DOHH2 (cell line): ENCODE data around the gene LRMDA.

Experiments used
- H3F3A ChIP-seq: fragments of 200-600 bp; sonication (generic), shearing (Covaris generic); 2 replicates; pipeline ENCODE4 v1.6.0; 2016; ENCODE audit warnings: antibody characterized with exemption, mild to moderate bottlenecking; ENCODE audit not compliant: control insufficient read depth, insufficient read depth
- H3K27ac ChIP-seq: fragments of 200-600 bp; sonication (generic); 2 replicates; pipeline ENCODE4 v1.5.1; 2014; ENCODE audit warnings: low read depth, mild to moderate bottlenecking, low read length, moderate library complexity
- H3K27me3 ChIP-seq: fragments of 200-600 bp; sonication (generic); 2 replicates; pipeline ENCODE4 v1.6.1; 2014; ENCODE audit warnings: mild to moderate bottlenecking, low read length, mixed read lengths; ENCODE audit not compliant: control insufficient read depth
- H3K36me3 ChIP-seq: fragments of 200-600 bp; sonication (generic); 2 replicates; pipeline ENCODE4 v1.6.1; 2014; ENCODE audit warnings: mild to moderate bottlenecking, low read length, moderate library complexity, mixed read lengths; ENCODE audit not compliant: control insufficient read depth
- H3K4me1 ChIP-seq: fragments of 200-600 bp; sonication (generic); 2 replicates; pipeline ENCODE4 v1.6.1; 2014; ENCODE audit warnings: mild to moderate bottlenecking, low read length, mixed read lengths; ENCODE audit not compliant: control insufficient read depth
- H3K4me2 ChIP-seq: fragments of 200-600 bp; sonication (generic); 2 replicates; pipeline ENCODE4 v1.6.0; 2014; ENCODE audit warnings: mild to moderate bottlenecking, low read length, moderate library complexity
- H3K4me3 ChIP-seq: fragments of 200-600 bp; sonication (generic); 2 replicates; pipeline ENCODE4 v1.5.1; 2014; ENCODE audit warnings: mild to moderate bottlenecking, low read length, mixed read lengths
- H3K79me2 ChIP-seq: fragments of 200-600 bp; sonication (generic); 2 replicates; pipeline ENCODE4 v1.6.1; 2014; ENCODE audit warnings: mild to moderate bottlenecking, low read length, mixed read lengths; ENCODE audit not compliant: control insufficient read depth
- H3K9me2 ChIP-seq: fragments of 200-600 bp; sonication (generic); replicated peaks from 2 replicates; pipeline ENCODE4 v1.6.1; 2014; ENCODE audit warnings: mild to moderate bottlenecking, low read length, mixed read lengths; ENCODE audit not compliant: control insufficient read depth
- H3K9me3 ChIP-seq: fragments of 200-600 bp; sonication (generic); 2 replicates; pipeline ENCODE4 v1.6.1; 2014; ENCODE audit warnings: antibody characterized with exemption, low read length, mixed read lengths; ENCODE audit not compliant: control insufficient read depth, insufficient read depth
- H4K20me1 ChIP-seq: fragments of 200-600 bp; sonication (generic); 2 replicates; pipeline ENCODE4 v1.6.0; 2014; ENCODE audit warnings: low read depth, mild to moderate bottlenecking, antibody characterized with exemption, low read length, moderate library complexity; ENCODE audit not compliant: control insufficient read depth, insufficient read depth
- EZH2phosphoT487 ChIP-seq: fragments of 200-600 bp; sonication (generic); IDR thresholded peaks from 2 replicates; pipeline ENCODE4 v1.6.1; 2017; ENCODE audit warnings: borderline replicate concordance, mild to moderate bottlenecking, antibody characterized with exemption, low read length, moderate library complexity, mixed read lengths
- TF ChIP-seq, protein P1 (sequence below): fragments of 200-600 bp; sonication (generic); IDR thresholded peaks from one replicate; pipeline ENCODE4 v1.5.1; 2014; ENCODE audit warnings: antibody characterized with exemption, mild to moderate bottlenecking, low read depth, low read length; ENCODE audit not compliant: poor library complexity, severe bottlenecking

LRMDA gene

GRCh38 chr10:76198287-76199035 lies 767.0 kb downstream of the LRMDA start:
- Histone ChIP-seq H3K27ac (no peak overlapping the region), H3K4me1 (no peaks in the 10 kb centered on the region), H3K9me2 (no peaks in the 10 kb centered on the region), H4K20me1 (no peaks in the 10 kb centered on the region), H3K79me2 (no peaks in the 10 kb centered on the region), H3K27me3 (no peaks in the 10 kb centered on the region), H3F3A (no peaks in the 10 kb centered on the region), H3K4me2 (no peak overlapping the region), H3K4me3 (no peak overlapping the region), H3K36me3 (no peaks in the 10 kb centered on the region), H3K9me3 (no peaks in the 10 kb centered on the region)
- TF ChIP-seq, protein P1, sequence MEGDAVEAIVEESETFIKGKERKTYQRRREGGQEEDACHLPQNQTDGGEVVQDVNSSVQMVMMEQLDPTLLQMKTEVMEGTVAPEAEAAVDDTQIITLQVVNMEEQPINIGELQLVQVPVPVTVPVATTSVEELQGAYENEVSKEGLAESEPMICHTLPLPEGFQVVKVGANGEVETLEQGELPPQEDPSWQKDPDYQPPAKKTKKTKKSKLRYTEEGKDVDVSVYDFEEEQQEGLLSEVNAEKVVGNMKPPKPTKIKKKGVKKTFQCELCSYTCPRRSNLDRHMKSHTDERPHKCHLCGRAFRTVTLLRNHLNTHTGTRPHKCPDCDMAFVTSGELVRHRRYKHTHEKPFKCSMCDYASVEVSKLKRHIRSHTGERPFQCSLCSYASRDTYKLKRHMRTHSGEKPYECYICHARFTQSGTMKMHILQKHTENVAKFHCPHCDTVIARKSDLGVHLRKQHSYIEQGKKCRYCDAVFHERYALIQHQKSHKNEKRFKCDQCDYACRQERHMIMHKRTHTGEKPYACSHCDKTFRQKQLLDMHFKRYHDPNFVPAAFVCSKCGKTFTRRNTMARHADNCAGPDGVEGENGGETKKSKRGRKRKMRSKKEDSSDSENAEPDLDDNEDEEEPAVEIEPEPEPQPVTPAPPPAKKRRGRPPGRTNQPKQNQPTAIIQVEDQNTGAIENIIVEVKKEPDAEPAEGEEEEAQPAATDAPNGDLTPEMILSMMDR: no peak
- no peak for TF ChIP-seq EZH2phosphoT487

GRCh38 chr10:76201962-76202361 lies 770.5 kb downstream of the LRMDA start:
- no peak for TF ChIP-seq EZH2phosphoT487
- TF ChIP-seq, protein P1: no peak
- Histone ChIP-seq H3K4me1 (no peaks in the 10 kb centered on the region), H3K4me2 (no peak overlapping the region), H3K4me3 (no peak overlapping the region), H3K27me3 (no peaks in the 10 kb centered on the region), H3K27ac (no peak overlapping the region), H3K9me2 (no peaks in the 10 kb centered on the region), H3K9me3 (no peaks in the 10 kb centered on the region), H3K36me3 (no peaks in the 10 kb centered on the region), H3K79me2 (no peaks in the 10 kb centered on the region), H4K20me1 (no peaks in the 10 kb centered on the region), H3F3A (no peaks in the 10 kb centered on the region)

DNA sequence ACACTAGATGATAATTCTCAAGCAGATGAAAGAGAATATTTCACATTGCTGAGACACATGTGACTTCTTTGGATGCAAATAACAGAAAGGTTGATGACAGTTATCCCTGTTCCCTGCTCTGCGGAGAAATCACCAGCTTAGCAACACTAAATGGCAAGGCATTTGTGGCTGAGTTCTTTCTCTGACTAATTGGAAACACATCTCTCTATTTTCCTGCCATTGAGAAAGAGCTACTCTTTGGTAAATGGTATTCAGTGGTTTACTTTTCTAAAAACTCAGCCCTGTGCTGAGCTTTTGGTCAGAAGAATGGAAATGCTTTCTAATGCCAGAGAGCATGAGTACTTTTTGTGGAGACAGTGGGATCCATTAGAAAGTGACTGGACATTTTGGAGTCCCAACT lies 771.4 kb downstream of the LRMDA start:
- H3K4me1 ChIP-seq: no peaks in the 10 kb centered on the region
- no peaks in the 10 kb centered on the region for H3K36me3 ChIP-seq
- no peaks in the 10 kb centered on the region for H3K9me3 ChIP-seq
- TF ChIP-seq, protein P1: no peak
- H3F3A ChIP-seq: no peaks in the 10 kb centered on the region
- H3K27me3 ChIP-seq: no peaks in the 10 kb centered on the region
- H3K4me2 ChIP-seq: no peak overlapping the region
- H3K79me2 ChIP-seq: no peaks in the 10 kb centered on the region
- H4K20me1 ChIP-seq: no peaks in the 10 kb centered on the region
- H3K27ac ChIP-seq: no peak overlapping the region
- no peaks in the 10 kb centered on the region for H3K9me2 ChIP-seq
- no peak overlapping the region for H3K4me3 ChIP-seq
